ENCODE results near the gene STYK1. TPM values are rescaled to one million over a fixed set of nuclear protein-coding genes. Genes with fewer than 3 reads are reported as not detected.
"Not testable (repeated sequence)": the region's sequence is repeated elsewhere in the genome, so short reads cannot be mapped to it uniquely, and the experiment has no call there.

STYK1 gene
- total RNA-seq, 1 donor from 2014 or later, result 0.16 TPM

GRCh38 chr12:10697862-10698261, 24.0 kb upstream of the STYK1 start:
- intact Hi-C loops (cut with DNase I), result no loop called here
- DNase-seq (ENCODE audit: low spot score), result no peak

- intact Hi-C loops (cut with DNase I), result no loop called here
- DNase-seq (ENCODE audit: low spot score), result no peak
These were observed 23.3 kb upstream of the STYK1 start for GRCh38 chr12:10697156-10697555.

GRCh38 chr12:10690906-10691305, 17.1 kb upstream of the STYK1 start:
- no peak for DNase-seq (ENCODE audit: low spot score)
- intact Hi-C loops (cut with DNase I), result no loop called here

GRCh38 chr12:10689146-10689545, 15.3 kb upstream of the STYK1 start:
- intact Hi-C loops (cut with DNase I), result no loop called here
- DNase-seq (ENCODE audit: low spot score), result no peak

- intact Hi-C loops (cut with DNase I), result no loop called here
- DNase-seq (ENCODE audit: low spot score), result no peak
These were observed 14.2 kb upstream of the STYK1 start for GRCh38 chr12:10688042-10688441.

GRCh38 chr12:10672231-10672868, 1.5 kb downstream of the STYK1 start:
- intact Hi-C loops (cut with DNase I), result no loop called here

GRCh38 chr12:10669533-10669932, 4.3 kb downstream of the STYK1 start:
- intact Hi-C loops (cut with DNase I), result no loop called here
- DNase-seq (ENCODE audit: low spot score), result no peak

More at GRCh38 chr12:10672231-10672868, 1.5 kb downstream of the STYK1 start:
- DNase-seq (ENCODE audit: low spot score), result no peak

GRCh38 chr12:10668526-10668925, 5.3 kb downstream of the STYK1 start:
- DNase-seq (ENCODE audit: low spot score), result no peak
- intact Hi-C loops (cut with DNase I), result no loop called here

- intact Hi-C loops (cut with DNase I), result no loop called here
- no peak for DNase-seq (ENCODE audit: low spot score)
These were observed 6.3 kb downstream of the STYK1 start for GRCh38 chr12:10667581-10667980.

- DNase-seq (ENCODE audit: low spot score), result no peak
- intact Hi-C loops (cut with DNase I), result no loop called here
These were observed 9.4 kb downstream of the STYK1 start for GRCh38 chr12:10664499-10664898.

GRCh38 chr12:10663869-10664268, 10.0 kb downstream of the STYK1 start:
- no peak for DNase-seq (ENCODE audit: low spot score)
- intact Hi-C loops (cut with DNase I), result no loop called here

GRCh38 chr12:10661338-10661737, 12.5 kb downstream of the STYK1 start:
- intact Hi-C loops (cut with DNase I), result no loop called here
- no peak for DNase-seq (ENCODE audit: low spot score)

GRCh38 chr12:10654003-10654402, 19.8 kb downstream of the STYK1 start:
- intact Hi-C loops (cut with DNase I), result no loop called here
- no peak for DNase-seq (ENCODE audit: low spot score)

GRCh38 chr12:10652192-10652591, 21.7 kb downstream of the STYK1 start:
- intact Hi-C loops (cut with DNase I), result no loop called here

GRCh38 chr12:10646576-10646975, 27.3 kb downstream of the STYK1 start:
- DNase-seq (ENCODE audit: low spot score); intact Hi-C loops (cut with DNase I): not testable (repeated sequence)

More at GRCh38 chr12:10652192-10652591, 21.7 kb downstream of the STYK1 start:
- no peak for DNase-seq (ENCODE audit: low spot score)

GRCh38 chr12:10645910-10646309, 27.9 kb downstream of the STYK1 start:
- intact Hi-C loops (cut with DNase I), result no loop called here
- DNase-seq (ENCODE audit: low spot score), result no peak

- intact Hi-C loops (cut with DNase I), result no loop called here
These were observed 31.9 kb downstream of the STYK1 start for GRCh38 chr12:10641735-10642500.

GRCh38 chr12:10638728-10639127, 35.1 kb downstream of the STYK1 start:
- intact Hi-C loops (cut with DNase I), result no loop called here
- no peak for DNase-seq (ENCODE audit: low spot score)

More at GRCh38 chr12:10641735-10642500, 31.9 kb downstream of the STYK1 start:
- DNase-seq (ENCODE audit: low spot score), result no peak

- no peak for DNase-seq (ENCODE audit: low spot score)
- intact Hi-C loops (cut with DNase I), result no loop called here
These were observed 37.2 kb downstream of the STYK1 start for GRCh38 chr12:10636611-10637010.

- DNase-seq (ENCODE audit: low spot score), result no peak
- intact Hi-C loops (cut with DNase I), result no loop called here
These were observed 37.7 kb downstream of the STYK1 start for GRCh38 chr12:10636124-10636523.

GRCh38 chr12:10635306-10635705, 38.5 kb downstream of the STYK1 start:
- intact Hi-C loops (cut with DNase I), result no loop called here
- DNase-seq (ENCODE audit: low spot score), result no peak
